ENCODE measurements around the gene SLC24A3. TPM values are rescaled to one million over a fixed set of nuclear protein-coding genes. Genes with fewer than 3 reads are reported as not detected.

The SLC24A3 gene
- total RNA-seq, 1 experiment from 2014 or later: 46.0 TPM

DNA sequence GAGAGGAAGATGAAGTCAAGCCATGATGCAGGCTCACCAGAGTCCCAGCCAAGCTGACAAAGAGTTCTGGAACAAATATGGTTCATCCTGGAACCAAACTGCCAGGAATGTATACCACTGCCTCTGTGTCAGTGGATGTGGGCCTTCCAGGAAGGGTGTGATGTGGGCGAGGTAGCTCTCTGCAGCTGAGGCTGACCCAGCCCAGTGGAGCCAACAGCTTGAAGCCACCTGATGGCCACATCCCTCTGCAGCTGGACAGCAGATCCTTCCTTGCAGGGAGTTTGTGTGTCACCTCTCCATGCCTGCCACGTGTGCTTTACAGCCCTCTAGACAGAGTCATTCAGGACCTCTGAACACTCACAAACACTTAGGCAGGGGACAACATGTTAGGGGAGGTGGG is 403.6 kb downstream of the SLC24A3 start:
- intact Hi-C loops (cut with micrococcal nuclease; ENCODE audit: unreplicated experiment): no loop called here
- CTCF ChIA-PET: no interaction called here
- no TSS peak for BruUV-seq (replicated peaks)
- Histone ChIP-seq H3K9me3 (ENCODE audit: low read depth, low read length, poor library complexity, severe bottlenecking) (no peaks in the 10 kb centered on the region), H3K36me3 (ENCODE audit: insufficient read depth, low read length, poor library complexity, severe bottlenecking) (no peaks in the 10 kb centered on the region), H3K27ac (ENCODE audit: low read depth, low read length, poor library complexity, severe bottlenecking) (no peak overlapping the region), H3K27me3 (replicated peaks; ENCODE audit: insufficient read depth, low read depth, low read length, poor library complexity) (no peaks in the 10 kb centered on the region), H3K4me1 (ENCODE audit: insufficient read depth, low read length, poor library complexity, severe bottlenecking) (peaks cover 23% of the 10 kb centered on the region), H3K4me3 (ENCODE audit: low read depth, low read length, poor library complexity, severe bottlenecking) (no peak overlapping the region)
- TF ChIP-seq EZH2 (IDR thresholded peaks at IDR 0.05; ENCODE audit: borderline replicate concordance, low read depth, low read length, poor library complexity, severe bottlenecking): no peak
- TF ChIP-seq, protein P1, sequence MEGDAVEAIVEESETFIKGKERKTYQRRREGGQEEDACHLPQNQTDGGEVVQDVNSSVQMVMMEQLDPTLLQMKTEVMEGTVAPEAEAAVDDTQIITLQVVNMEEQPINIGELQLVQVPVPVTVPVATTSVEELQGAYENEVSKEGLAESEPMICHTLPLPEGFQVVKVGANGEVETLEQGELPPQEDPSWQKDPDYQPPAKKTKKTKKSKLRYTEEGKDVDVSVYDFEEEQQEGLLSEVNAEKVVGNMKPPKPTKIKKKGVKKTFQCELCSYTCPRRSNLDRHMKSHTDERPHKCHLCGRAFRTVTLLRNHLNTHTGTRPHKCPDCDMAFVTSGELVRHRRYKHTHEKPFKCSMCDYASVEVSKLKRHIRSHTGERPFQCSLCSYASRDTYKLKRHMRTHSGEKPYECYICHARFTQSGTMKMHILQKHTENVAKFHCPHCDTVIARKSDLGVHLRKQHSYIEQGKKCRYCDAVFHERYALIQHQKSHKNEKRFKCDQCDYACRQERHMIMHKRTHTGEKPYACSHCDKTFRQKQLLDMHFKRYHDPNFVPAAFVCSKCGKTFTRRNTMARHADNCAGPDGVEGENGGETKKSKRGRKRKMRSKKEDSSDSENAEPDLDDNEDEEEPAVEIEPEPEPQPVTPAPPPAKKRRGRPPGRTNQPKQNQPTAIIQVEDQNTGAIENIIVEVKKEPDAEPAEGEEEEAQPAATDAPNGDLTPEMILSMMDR (conservative IDR thresholded peaks at IDR 0.05; ENCODE audit: low read depth, low read length): no peak
- no peak for DNase-seq (ENCODE audit: low spot score)
- POLR2A ChIA-PET (ENCODE audit: low non-redundant PET): no interaction called here

DNA sequence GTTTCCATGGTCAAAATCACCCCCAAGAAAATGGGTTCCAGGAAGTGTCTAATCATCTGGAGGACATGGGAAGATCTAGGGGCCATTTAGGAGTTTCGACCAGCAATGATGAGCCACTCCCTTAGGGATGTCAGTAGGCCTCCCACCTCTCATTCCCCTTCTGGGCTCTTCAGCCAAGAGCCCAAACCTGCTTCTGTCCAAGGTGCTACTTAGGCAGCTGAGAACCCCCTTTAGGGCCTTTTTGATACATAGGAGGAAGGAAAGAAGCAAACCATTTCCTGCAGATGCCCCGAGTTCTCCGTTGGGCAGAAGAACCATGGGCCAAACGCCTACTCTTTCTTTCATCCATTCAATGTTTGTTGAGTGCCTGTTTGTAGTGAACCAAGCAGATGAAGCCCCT is 404.2 kb downstream of the SLC24A3 start:
- ChIA-PET CTCF (no interaction called here), POLR2A (ENCODE audit: low non-redundant PET) (no interaction called here)

DNA sequence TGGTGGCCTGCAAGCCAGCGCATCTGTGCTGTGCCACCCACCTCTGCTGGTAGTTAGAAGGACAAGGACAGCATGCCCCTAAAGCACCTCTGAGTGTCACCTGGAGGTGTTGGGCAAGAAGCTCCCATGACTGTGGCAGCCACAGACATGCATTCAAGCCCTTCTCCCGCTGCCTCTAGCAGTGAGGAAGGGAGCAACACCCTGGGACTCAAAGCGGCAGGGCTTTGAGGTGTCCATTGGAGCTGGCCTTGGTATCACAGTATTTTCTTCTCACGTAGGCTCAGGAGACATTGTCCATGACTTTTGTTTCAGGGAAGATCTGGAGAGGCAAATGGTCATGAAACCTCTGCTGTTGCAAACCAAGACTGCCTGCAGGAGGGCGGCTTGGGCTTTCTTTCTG is 404.8 kb downstream of the SLC24A3 start:
- peaks cover 30% of the 10 kb centered on the region for H3K4me1 ChIP-seq (ENCODE audit: insufficient read depth, low read length, poor library complexity, severe bottlenecking)
- POLR2A ChIA-PET (ENCODE audit: low non-redundant PET): no interaction called here
- no peak overlapping the region for H3K4me3 ChIP-seq (ENCODE audit: low read depth, low read length, poor library complexity, severe bottlenecking)
- H3K36me3 ChIP-seq (ENCODE audit: insufficient read depth, low read length, poor library complexity, severe bottlenecking): no peaks in the 10 kb centered on the region
- no peaks in the 10 kb centered on the region for H3K9me3 ChIP-seq (ENCODE audit: low read depth, low read length, poor library complexity, severe bottlenecking)
- H3K27me3 ChIP-seq (replicated peaks; ENCODE audit: insufficient read depth, low read depth, low read length, poor library complexity): no peaks in the 10 kb centered on the region
- no peak for TF ChIP-seq EZH2 (IDR thresholded peaks at IDR 0.05; ENCODE audit: borderline replicate concordance, low read depth, low read length, poor library complexity, severe bottlenecking)
- TF ChIP-seq, protein P1 (conservative IDR thresholded peaks at IDR 0.05; ENCODE audit: low read depth, low read length): no peak
- DNase-seq (ENCODE audit: low spot score): no peak
- no peak overlapping the region for H3K27ac ChIP-seq (ENCODE audit: low read depth, low read length, poor library complexity, severe bottlenecking)
- intact Hi-C loops (cut with micrococcal nuclease; ENCODE audit: unreplicated experiment): no loop called here
- CTCF ChIA-PET: no interaction called here
- BruUV-seq (replicated peaks): no TSS peak

More for the DNA sequence above, 404.2 kb downstream of the SLC24A3 start:
- no peak for TF ChIP-seq EZH2 (IDR thresholded peaks at IDR 0.05; ENCODE audit: borderline replicate concordance, low read depth, low read length, poor library complexity, severe bottlenecking)
- TF ChIP-seq, protein P1 (conservative IDR thresholded peaks at IDR 0.05; ENCODE audit: low read depth, low read length): no peak
- Histone ChIP-seq H3K27ac (ENCODE audit: low read depth, low read length, poor library complexity, severe bottlenecking) (no peak overlapping the region), H3K27me3 (replicated peaks; ENCODE audit: insufficient read depth, low read depth, low read length, poor library complexity) (no peaks in the 10 kb centered on the region), H3K9me3 (ENCODE audit: low read depth, low read length, poor library complexity, severe bottlenecking) (no peaks in the 10 kb centered on the region), H3K4me3 (ENCODE audit: low read depth, low read length, poor library complexity, severe bottlenecking) (no peak overlapping the region), H3K4me1 (ENCODE audit: insufficient read depth, low read length, poor library complexity, severe bottlenecking) (peaks cover 28% of the 10 kb centered on the region), H3K36me3 (ENCODE audit: insufficient read depth, low read length, poor library complexity, severe bottlenecking) (no peaks in the 10 kb centered on the region)
- no TSS peak for BruUV-seq (replicated peaks)
- DNase-seq (ENCODE audit: low spot score): no peak
- intact Hi-C loops (cut with micrococcal nuclease; ENCODE audit: unreplicated experiment): no loop called here
